Neural cell (in vitro differentiated cells): ENCODE results near the gene KRTAP5-9. TPM values are rescaled to one million over a fixed set of nuclear protein-coding genes. Genes with fewer than 3 reads are reported as not detected.

ENCODE experiments used
- H2AFZ ChIP-seq: fragments of 200-600, 300-800 bp; sonication (generic), shearing (Covaris generic); 2 replicates; pipeline ENCODE4 v1.6.0; 2014; ENCODE audit warnings: low read depth, mild to moderate bottlenecking, antibody characterized with exemption, low read length, moderate library complexity
- H3F3A ChIP-seq: fragments of 200-600 bp; shearing (Covaris generic); 2 replicates; pipeline ENCODE4 v1.6.1; 2016; ENCODE audit warnings: mild to moderate bottlenecking, moderate library complexity, mixed read lengths, antibody characterized with exemption, low read length; ENCODE audit not compliant: insufficient read depth, poor library complexity, severe bottlenecking
- H3K27ac ChIP-seq: fragments of 200-600, 300-800 bp; sonication (generic), shearing (Covaris generic); 2 replicates; pipeline ENCODE4 v1.5.1; 2014; ENCODE audit warnings: mild to moderate bottlenecking, low read length, moderate library complexity
- H3K27me3 ChIP-seq: fragments of 300-800, 200-600 bp; sonication (generic), shearing (Covaris generic); 2 replicates; pipeline ENCODE4 v1.6.0; 2014; ENCODE audit warnings: mild to moderate bottlenecking, low read depth, low read length, moderate library complexity; ENCODE audit not compliant: insufficient read depth
- H3K36me3 ChIP-seq: fragments of 300-800, 200-600 bp; sonication (generic), shearing (Covaris generic); 2 replicates; pipeline ENCODE4 v1.5.1; 2014; ENCODE audit warnings: mild to moderate bottlenecking, antibody characterized with exemption, low read length, moderate library complexity; ENCODE audit not compliant: insufficient read depth
- H3K4me2 ChIP-seq: fragments of 300-800, 200-600 bp; sonication (generic), shearing (Covaris generic); 2 replicates; pipeline ENCODE4 v1.6.0; 2014; ENCODE audit warnings: mild to moderate bottlenecking, low read length
- H3K4me3 ChIP-seq: fragments of 300-800, 200-600 bp; sonication (generic), shearing (Covaris generic); 2 replicates; pipeline ENCODE4 v1.5.1; 2014; ENCODE audit warnings: mild to moderate bottlenecking, low read length, moderate library complexity
- H3K79me2 ChIP-seq: fragments of 200-600 bp; shearing (Covaris generic); replicated peaks from 2 replicates; pipeline ENCODE4 v1.6.0; 2014; ENCODE audit warnings: mild to moderate bottlenecking, low read length, moderate library complexity; ENCODE audit not compliant: insufficient read depth
- H3K9ac ChIP-seq: fragments of 300-800, 200-600 bp; sonication (generic), shearing (Covaris generic); 2 replicates; pipeline ENCODE4 v1.6.1; 2016; ENCODE audit warnings: mild to moderate bottlenecking, low read length, mixed read lengths
- H3K9me2 ChIP-seq: fragments of 200-600 bp; shearing (Covaris generic); 2 replicates; pipeline ENCODE4 v1.6.1; 2016; ENCODE audit warnings: mild to moderate bottlenecking, low read length, mixed read lengths; ENCODE audit not compliant: insufficient read depth
- H3K9me3 ChIP-seq: fragments of 200-600, 300-800 bp; sonication (generic), shearing (Covaris generic); 2 replicates; pipeline ENCODE4 v1.6.1; 2016; ENCODE audit warnings: mild to moderate bottlenecking, mixed run types, low read length, moderate library complexity, mixed read lengths
- H4K20me1 ChIP-seq: fragments of 200-600 bp; shearing (Covaris generic); 2 replicates; pipeline ENCODE4 v1.6.1; 2016; ENCODE audit warnings: mild to moderate bottlenecking, mixed run types; ENCODE audit not compliant: insufficient read depth
- CTCF ChIP-seq: fragments of 450-650 bp; IDR thresholded peaks from 2 replicates; pipeline ENCODE4 v1.5.1; 2014; ENCODE audit warnings: antibody characterized with exemption, mild to moderate bottlenecking, moderate library complexity; ENCODE audit not compliant: poor library complexity, severe bottlenecking
- EP300 ChIP-seq: fragments of 450-650 bp; conservative IDR thresholded peaks from 2 replicates; pipeline ENCODE4 v1.6.1; 2014; ENCODE audit warnings: antibody characterized with exemption, mild to moderate bottlenecking, moderate library complexity; ENCODE audit not compliant: poor library complexity, severe bottlenecking
- EZH2 ChIP-seq: fragments of 200-600, 300-800 bp; shearing (Covaris generic), sonication (generic); IDR thresholded peaks from 2 replicates; pipeline ENCODE4 v1.6.1; 2014; ENCODE audit warnings: antibody characterized with exemption, low read length, borderline replicate concordance, mild to moderate bottlenecking; ENCODE audit not compliant: insufficient read depth, poor library complexity, severe bottlenecking
- MXI1 ChIP-seq: fragments of 450-650 bp; conservative IDR thresholded peaks from 2 replicates; pipeline ENCODE4 v1.6.1; 2014; ENCODE audit warnings: antibody characterized with exemption, mild to moderate bottlenecking; ENCODE audit not compliant: poor library complexity, severe bottlenecking
- POLR2AphosphoS5 ChIP-seq: IDR thresholded peaks from 2 replicates; pipeline ENCODE4 v1.6.1; 2012
- RAD21 ChIP-seq: fragments of 450-650 bp; conservative IDR thresholded peaks from 2 replicates; pipeline ENCODE4 v1.6.1; 2014; ENCODE audit warnings: antibody characterized with exemption, mild to moderate bottlenecking, moderate library complexity
- REST ChIP-seq: IDR thresholded peaks from 2 replicates; pipeline ENCODE4 v1.6.1; 2012; ENCODE audit warnings: borderline replicate concordance
- SMC3 ChIP-seq: fragments of 450-650 bp; conservative IDR thresholded peaks from 2 replicates; pipeline ENCODE4 v1.6.1; 2014; ENCODE audit warnings: antibody characterized with exemption, mild to moderate bottlenecking, moderate library complexity; ENCODE audit not compliant: poor library complexity
- TAF1 ChIP-seq: IDR thresholded peaks from 2 replicates; pipeline ENCODE4 v1.6.1; 2012; ENCODE audit warnings: low read depth
- polyA plus RNA-seq: library from polyadenylated mRNA; depleted of rRNA; stranded (reverse); fragments of >200 nt; gene quantifications from 2 replicates; pipeline ENCODE4 v1.2.3, GENCODE V29; 2014

Gene KRTAP5-9
- polyA plus RNA-seq, 1 donor from 2014 or later: not detected

GRCh38 chr11:71565263-71565662, 17.0 kb downstream of the KRTAP5-9 start, which contains the start of gene KRTAP5-10:
Gene KRTAP5-10, plus strand, starts transcription at chr11:71565563. Its CDS starts 25 bp downstream, at chr11:71565588.
- Histone ChIP-seq H3K79me2 (no peaks in the 10 kb centered on the region), H3K9me2 (no peaks in the 10 kb centered on the region), H3K4me3 (no peak within 1 kb of the TSS), H4K20me1 (no peaks in the 10 kb centered on the region), H3K27ac (no peak within 1 kb of the TSS), H3K36me3 (no peaks in the 10 kb centered on the region), H3K9ac (no peak within 1 kb of the TSS), H3F3A (no peaks in the 10 kb centered on the region), H3K4me2 (no peak within 1 kb of the TSS), H3K9me3 (no peaks in the 10 kb centered on the region), H3K27me3 (no peaks in the 10 kb centered on the region), H2AFZ (no peak within 1 kb of the TSS)
- TF ChIP-seq REST (no peak), SMC3 (no peak), EZH2 (no peak), MXI1 (no peak), EP300 (no peak), CTCF (no peak), TAF1 (no peak), POLR2AphosphoS5 (no peak), RAD21 (no peak)

- H3K27ac ChIP-seq: no peak overlapping the region
- no peaks in the 10 kb centered on the region for H3K27me3 ChIP-seq
- H3K9ac ChIP-seq: no peak overlapping the region
- H3K9me2 ChIP-seq: no peaks in the 10 kb centered on the region
- H3K4me2 ChIP-seq: no peak overlapping the region
- H2AFZ ChIP-seq: no peak overlapping the region
- H3K4me3 ChIP-seq: no peak overlapping the region
- H4K20me1 ChIP-seq: no peaks in the 10 kb centered on the region
- no peaks in the 10 kb centered on the region for H3K9me3 ChIP-seq
- H3K79me2 ChIP-seq: no peaks in the 10 kb centered on the region
- no peak for TF ChIP-seq RAD21
- TF ChIP-seq SMC3: no peak
- TF ChIP-seq TAF1: no peak
- TF ChIP-seq MXI1: no peak
- no peak for TF ChIP-seq REST
- no peak for TF ChIP-seq EZH2
- TF ChIP-seq POLR2AphosphoS5: no peak
- no peak for TF ChIP-seq EP300
- no peak for TF ChIP-seq CTCF
- H3F3A ChIP-seq: no peaks in the 10 kb centered on the region
- H3K36me3 ChIP-seq: no peaks in the 10 kb centered on the region
Measured at GRCh38 chr11:71566081-71566620, 17.9 kb downstream of the KRTAP5-9 start.
